ENCODE data around the gene FXYD2. TPM values are rescaled to one million over a fixed set of nuclear protein-coding genes. Genes with fewer than 3 reads are reported as not detected.

Gene FXYD2
- total and polyA plus RNA-seq, 2 donors from 2014 or later = 2,527 to 9,664 TPM

Other genes with a start within 250 kb of the FXYD2 start
- 17.3 TPM for gene DSCAML1, start 27.5 kb downstream of the FXYD2 start, total RNA-seq
- 0.95 TPM for gene DSCAML1, start 27.5 kb downstream of the FXYD2 start, polyA plus RNA-seq (ENCODE audit: insufficient read depth, low read depth, low replicate concordance)
- 62.7 TPM for gene FXYD6, start 51.9 kb upstream of the FXYD2 start, total RNA-seq
- 57.8 TPM for gene FXYD6, start 51.9 kb upstream of the FXYD2 start, polyA plus RNA-seq (ENCODE audit: insufficient read depth, low read depth, low replicate concordance)
- 1.9 TPM for gene TMPRSS13, start 104.7 kb upstream of the FXYD2 start, total RNA-seq
- gene TMPRSS13, start 104.7 kb upstream of the FXYD2 start, polyA plus RNA-seq (ENCODE audit: insufficient read depth, low read depth, low replicate concordance) = 1.2 TPM
- 37.2 TPM for gene IL10RA, start 161.7 kb upstream of the FXYD2 start, total RNA-seq
- gene IL10RA, start 161.7 kb upstream of the FXYD2 start, polyA plus RNA-seq (ENCODE audit: insufficient read depth, low read depth, low replicate concordance) = 1.8 TPM

Measured in kidney (tissue), 2 donors.